Activated naive CD4-positive, alpha-beta T cell treated with anti-CD3 and anti-CD28 coated beads, Interleukin-2, amount 50 U/mL, for 24 hours (primary cell): ENCODE data around the gene FOLR3.
A peak's percentile ranks its signal among the peaks of the same experiment; 100 is the strongest.
"Not testable (repeated sequence)": the region's sequence is repeated elsewhere in the genome, so short reads cannot be mapped to it uniquely, and the experiment has no call there.

Experiments
- H3K27ac Mint-ChIP-seq: one replicate; pipeline ENCODE4 v1.8.0; 2021; ENCODE audit warnings: mild to moderate bottlenecking, mixed read lengths
- H3K27me3 Mint-ChIP-seq: one replicate; pipeline ENCODE4 v1.8.0; 2021; ENCODE audit warnings: mixed read lengths
- H3K36me3 Mint-ChIP-seq: one replicate; pipeline ENCODE4 v1.8.0; 2021; ENCODE audit warnings: mixed read lengths
- H3K4me1 Mint-ChIP-seq: one replicate; pipeline ENCODE4 v1.8.0; 2021; ENCODE audit warnings: mixed read lengths
- H3K4me3 Mint-ChIP-seq: one replicate; pipeline ENCODE4 v1.8.0; 2021; ENCODE audit warnings: mild to moderate bottlenecking, mixed read lengths
- H3K9me3 Mint-ChIP-seq: one replicate; pipeline ENCODE4 v1.8.0; 2021; ENCODE audit warnings: mixed read lengths

FOLR3 gene

GRCh38 chr11:72135473-72135872 lies at the start of gene FOLR3:
TSS of gene FOLR3 (plus strand) at chr11:72135725. CDS start at chr11:72135953, 228 bp downstream.
- not testable (repeated sequence) for H3K4me3 Mint-ChIP-seq, H3K27ac Mint-ChIP-seq, H3K27me3 Mint-ChIP-seq, H3K4me1 Mint-ChIP-seq, H3K36me3 Mint-ChIP-seq, H3K9me3 Mint-ChIP-seq

DNA sequence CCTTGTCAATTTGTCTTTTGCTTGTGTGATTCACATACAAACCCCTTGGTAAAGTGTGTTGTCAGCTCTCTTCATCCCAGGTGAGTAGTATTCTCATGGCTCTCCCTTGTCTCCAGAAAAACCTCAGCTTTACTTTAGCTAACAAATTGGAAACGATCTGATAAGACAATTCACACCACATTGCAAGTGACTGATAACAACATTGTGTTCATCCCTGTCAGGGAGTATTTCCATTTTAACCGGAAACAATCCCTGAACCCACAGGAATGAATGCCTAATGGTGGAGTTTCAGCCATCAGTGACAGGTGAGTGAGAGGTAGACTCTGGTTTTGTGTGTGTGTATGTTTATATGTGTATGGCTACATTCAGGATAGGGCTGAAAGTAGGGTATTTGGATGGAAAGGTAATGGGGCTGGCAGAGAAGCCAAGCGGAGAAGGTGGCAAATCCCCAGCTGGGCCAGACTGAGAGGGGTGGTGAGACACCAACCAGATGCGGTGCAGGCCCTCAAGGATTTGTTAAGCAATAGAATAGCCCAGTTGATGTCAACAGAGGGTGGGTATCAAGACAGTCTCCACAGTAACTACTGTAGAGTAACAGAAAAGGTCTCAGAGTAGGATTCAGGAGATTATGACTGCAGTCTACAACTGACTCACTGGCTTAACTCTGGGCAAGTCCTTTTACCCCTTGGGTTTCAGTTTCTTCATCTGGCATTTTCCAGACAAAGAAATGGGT lies 47.3 kb upstream of the FOLR3 start:
- Mint-ChIP-seq H3K36me3 (peaks cover 2% of the 10 kb centered on the region), H3K27me3 (no peaks in the 10 kb centered on the region), H3K27ac (no peak overlapping the region), H3K9me3 (no peaks in the 10 kb centered on the region), H3K4me1 (peaks cover 27% of the 10 kb centered on the region), H3K4me3 (no peak overlapping the region)

DNA sequence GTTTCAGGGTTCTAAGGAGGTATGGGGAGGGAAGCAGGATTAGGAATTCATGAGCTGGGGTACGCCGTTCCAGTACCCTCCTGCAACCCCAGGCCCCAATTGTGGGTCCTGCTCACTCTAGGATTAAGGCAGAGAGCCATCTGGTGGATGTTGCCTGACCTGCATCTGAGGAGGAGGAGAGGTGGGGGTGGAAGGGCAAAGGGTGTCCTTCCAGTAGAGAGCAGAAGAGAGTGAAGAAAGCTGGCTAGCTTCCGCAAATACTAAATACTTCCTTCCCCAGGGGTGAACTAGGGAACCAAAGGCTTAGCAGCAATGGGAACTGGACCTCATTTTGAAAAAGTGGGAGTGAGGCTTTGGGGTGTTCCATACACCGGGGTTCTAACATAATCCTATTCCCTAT lies 44.2 kb upstream of the FOLR3 start:
- no peaks in the 10 kb centered on the region for H3K27me3 Mint-ChIP-seq
- peaks cover 2% of the 10 kb centered on the region for H3K36me3 Mint-ChIP-seq
- H3K4me1 Mint-ChIP-seq = peaks cover 19% of the 10 kb centered on the region
- H3K9me3 Mint-ChIP-seq = no peaks in the 10 kb centered on the region
- no peak overlapping the region for H3K4me3 Mint-ChIP-seq
- H3K27ac Mint-ChIP-seq = peak overlapping the region; percentile 23

- Mint-ChIP-seq H3K27me3 (no peaks in the 10 kb centered on the region), H3K36me3 (peaks cover 5% of the 10 kb centered on the region), H3K4me1 (peaks cover 35% of the 10 kb centered on the region), H3K9me3 (no peaks in the 10 kb centered on the region), H3K27ac (no peak overlapping the region), H3K4me3 (no peak overlapping the region)
Measured at GRCh38 chr11:72098741-72099140, 36.8 kb upstream of the FOLR3 start.

- H3K9me3 Mint-ChIP-seq = no peaks in the 10 kb centered on the region
- H3K4me3 Mint-ChIP-seq = no peak overlapping the region
- no peaks in the 10 kb centered on the region for H3K27me3 Mint-ChIP-seq
- H3K27ac Mint-ChIP-seq = peak overlapping the region; percentile 66
- peaks cover 44% of the 10 kb centered on the region for H3K4me1 Mint-ChIP-seq
- peaks cover 5% of the 10 kb centered on the region for H3K36me3 Mint-ChIP-seq
Measured at GRCh38 chr11:72100009-72100408, 35.5 kb upstream of the FOLR3 start.

DNA sequence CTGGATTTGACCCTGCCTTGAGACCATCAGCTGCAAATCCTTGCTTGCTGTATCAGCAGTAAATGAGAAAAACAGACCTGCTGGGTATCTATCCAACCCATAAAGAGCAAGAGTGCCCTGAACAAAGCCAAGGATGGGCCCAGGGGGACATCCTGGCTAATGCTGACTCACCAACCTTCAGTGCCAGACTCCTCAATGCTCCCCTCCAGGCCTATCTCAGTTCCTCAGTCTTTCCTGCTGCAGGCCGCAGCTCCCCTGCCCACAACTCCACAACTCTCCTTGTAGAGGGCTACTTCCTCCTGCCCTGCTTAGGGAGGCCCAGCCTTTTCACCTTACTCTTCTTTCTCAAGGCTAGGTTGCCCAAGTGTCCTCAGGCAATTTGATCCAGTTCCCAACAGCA lies 35.1 kb upstream of the FOLR3 start:
- Mint-ChIP-seq H3K4me3 (no peak overlapping the region), H3K4me1 (peaks cover 44% of the 10 kb centered on the region), H3K9me3 (no peaks in the 10 kb centered on the region)

DNA sequence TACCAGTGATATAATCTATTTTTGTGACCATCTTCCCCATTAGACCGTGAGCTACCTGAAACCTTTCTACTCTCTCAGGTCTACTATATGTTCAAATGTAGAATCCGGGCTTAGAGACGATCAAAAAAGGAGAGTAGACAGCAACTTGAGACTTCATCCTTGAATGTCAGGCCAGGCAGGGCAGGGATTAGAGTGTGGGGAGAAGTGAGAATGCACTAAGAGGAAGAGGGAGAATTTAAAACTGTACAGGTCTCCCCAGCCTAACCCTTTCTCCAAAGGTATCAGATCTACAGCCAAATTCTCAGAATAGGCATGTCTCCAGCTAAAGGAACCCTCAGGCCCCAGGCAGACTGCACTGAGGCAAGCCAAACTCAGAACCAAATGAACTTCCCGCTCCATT lies 33.4 kb upstream of the FOLR3 start:
- peak overlapping the region; percentile 94 for H3K27ac Mint-ChIP-seq
- H3K4me3 Mint-ChIP-seq = peak overlapping the region; percentile 98
- H3K4me1 Mint-ChIP-seq = peaks cover 44% of the 10 kb centered on the region
- H3K36me3 Mint-ChIP-seq = peaks cover 7% of the 10 kb centered on the region
- H3K9me3 Mint-ChIP-seq = no peaks in the 10 kb centered on the region
- no peaks in the 10 kb centered on the region for H3K27me3 Mint-ChIP-seq

More for the DNA sequence above, 35.1 kb upstream of the FOLR3 start:
- Mint-ChIP-seq H3K27ac (peak overlapping the region; percentile 66), H3K27me3 (no peaks in the 10 kb centered on the region), H3K36me3 (peaks cover 7% of the 10 kb centered on the region)

GRCh38 chr11:72102631-72102945 lies 32.9 kb upstream of the FOLR3 start:
- Mint-ChIP-seq H3K9me3 (no peaks in the 10 kb centered on the region), H3K4me3 (peak overlapping the region; percentile 98), H3K27ac (peak overlapping the region; percentile 94), H3K36me3 (peaks cover 7% of the 10 kb centered on the region), H3K4me1 (peaks cover 44% of the 10 kb centered on the region), H3K27me3 (no peaks in the 10 kb centered on the region)

DNA sequence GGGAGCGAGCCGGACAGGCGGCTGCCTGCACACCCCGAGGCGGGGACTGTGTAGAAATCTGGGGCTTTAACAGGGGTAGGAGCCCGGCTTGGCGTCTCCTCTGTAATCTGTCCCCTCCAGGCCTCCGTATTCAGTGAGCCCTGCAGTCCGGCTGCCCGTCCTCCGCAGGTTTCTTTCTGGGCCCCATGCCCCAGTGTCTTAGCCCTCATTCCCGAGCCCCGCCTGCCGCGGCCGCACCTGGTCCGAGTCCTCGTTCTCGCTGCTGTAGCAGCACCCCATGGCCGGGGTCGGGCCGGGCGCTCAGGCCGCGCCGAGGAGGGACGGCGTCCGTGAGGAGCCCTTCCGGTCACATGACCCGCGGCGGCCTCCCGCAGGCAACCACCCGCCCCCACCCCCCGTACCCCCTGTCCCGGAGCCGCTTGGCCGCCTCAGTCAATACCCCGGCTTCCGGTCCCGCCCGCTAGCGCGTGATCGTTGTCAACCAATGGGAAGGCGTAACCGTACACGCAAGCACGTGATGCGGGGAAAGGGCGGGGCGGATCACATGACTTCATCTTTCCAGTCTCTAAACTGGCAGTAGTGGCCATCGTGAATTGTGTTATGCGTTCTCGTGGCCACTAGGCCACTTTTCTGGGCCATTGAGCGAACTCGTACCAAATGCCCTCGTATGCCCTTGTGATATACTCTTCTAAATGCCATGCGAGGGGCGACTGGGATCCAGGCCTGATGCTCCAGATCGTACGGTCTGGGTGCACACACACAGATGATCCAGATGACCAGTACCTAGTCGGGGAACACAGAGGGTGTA lies 32.4 kb upstream of the FOLR3 start, which contains the start of gene LAMTOR1:
Gene LAMTOR1 (minus strand): TSS at position 352 of the 808 bp plus-strand sequence. CDS start 73 bp downstream, at position 279.
- Mint-ChIP-seq H3K27me3 (no peaks in the 10 kb centered on the region), H3K9me3 (no peaks in the 10 kb centered on the region), H3K27ac (peak within 1 kb of the TSS; percentile 94), H3K4me3 (peak within 1 kb of the TSS; percentile 98), H3K4me1 (peaks cover 40% of the 10 kb centered on the region), H3K36me3 (peaks cover 4% of the 10 kb centered on the region)

- H3K4me1 Mint-ChIP-seq = peaks cover 40% of the 10 kb centered on the region
- H3K4me3 Mint-ChIP-seq = peak overlapping the region; percentile 98
- H3K36me3 Mint-ChIP-seq = peaks cover 4% of the 10 kb centered on the region
Measured at GRCh38 chr11:72103754-72104167, 31.8 kb upstream of the FOLR3 start.

GRCh38 chr11:72105888-72106287 lies 29.6 kb upstream of the FOLR3 start, which contains the start of gene TOMT:
TSS of gene TOMT (plus strand) at chr11:72105924. CDS start at chr11:72105952, 28 bp downstream.
- Mint-ChIP-seq H3K4me3 (no peak within 1 kb of the TSS), H3K36me3 (peaks cover 9% of the 10 kb centered on the region), H3K27me3 (no peaks in the 10 kb centered on the region), H3K27ac (peak within 1 kb of the TSS; percentile 70), H3K4me1 (peaks cover 36% of the 10 kb centered on the region), H3K9me3 (no peaks in the 10 kb centered on the region)

More at GRCh38 chr11:72103754-72104167, 31.8 kb upstream of the FOLR3 start:
- no peaks in the 10 kb centered on the region for H3K27me3 Mint-ChIP-seq
- peak overlapping the region; percentile 94 for H3K27ac Mint-ChIP-seq
- H3K9me3 Mint-ChIP-seq = no peaks in the 10 kb centered on the region

DNA sequence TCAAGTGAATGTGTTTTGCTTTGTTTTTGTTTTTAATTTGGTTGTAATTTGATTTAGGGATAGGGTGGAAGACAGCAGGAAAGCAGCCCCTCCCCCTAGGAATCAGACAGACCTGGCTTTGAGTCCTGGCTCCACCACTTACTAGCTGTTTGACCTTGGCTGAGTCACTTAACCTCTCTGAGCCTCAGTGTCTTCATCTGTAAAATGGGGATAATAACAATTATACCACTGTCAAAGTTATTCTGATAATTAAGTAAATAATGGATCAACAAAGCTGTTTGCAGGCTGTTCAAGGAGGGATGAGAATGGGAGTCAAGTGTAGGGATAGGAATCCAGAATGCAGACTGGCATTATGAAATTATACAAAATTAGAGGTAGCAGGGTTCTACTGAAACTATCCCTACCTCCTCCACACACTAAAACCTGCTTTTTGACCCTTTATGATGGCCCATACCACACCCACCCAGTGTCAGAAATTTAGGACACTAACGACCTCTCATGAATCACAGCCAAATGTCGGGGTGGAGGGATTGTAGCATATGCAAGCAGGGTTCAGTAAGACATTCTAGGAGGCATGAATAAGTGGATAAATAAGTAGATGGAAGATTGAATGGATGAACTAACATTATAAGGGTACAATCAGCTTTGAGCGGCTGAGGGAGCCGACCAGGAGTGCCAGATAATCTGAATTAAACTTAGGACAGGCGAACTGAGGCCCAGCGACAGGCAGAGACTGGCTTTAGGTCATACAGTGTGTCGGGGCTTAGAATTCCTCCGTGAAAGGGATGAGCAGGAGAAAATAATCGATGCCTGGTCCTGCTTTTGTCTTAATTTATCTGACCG lies 24.0 kb upstream of the FOLR3 start:
- Mint-ChIP-seq H3K27me3 (no peaks in the 10 kb centered on the region), H3K9me3 (no peaks in the 10 kb centered on the region), H3K4me1 (peaks cover 29% of the 10 kb centered on the region), H3K27ac (peak overlapping the region; percentile 100), H3K36me3 (peaks cover 8% of the 10 kb centered on the region), H3K4me3 (peak overlapping the region; percentile 97)

DNA sequence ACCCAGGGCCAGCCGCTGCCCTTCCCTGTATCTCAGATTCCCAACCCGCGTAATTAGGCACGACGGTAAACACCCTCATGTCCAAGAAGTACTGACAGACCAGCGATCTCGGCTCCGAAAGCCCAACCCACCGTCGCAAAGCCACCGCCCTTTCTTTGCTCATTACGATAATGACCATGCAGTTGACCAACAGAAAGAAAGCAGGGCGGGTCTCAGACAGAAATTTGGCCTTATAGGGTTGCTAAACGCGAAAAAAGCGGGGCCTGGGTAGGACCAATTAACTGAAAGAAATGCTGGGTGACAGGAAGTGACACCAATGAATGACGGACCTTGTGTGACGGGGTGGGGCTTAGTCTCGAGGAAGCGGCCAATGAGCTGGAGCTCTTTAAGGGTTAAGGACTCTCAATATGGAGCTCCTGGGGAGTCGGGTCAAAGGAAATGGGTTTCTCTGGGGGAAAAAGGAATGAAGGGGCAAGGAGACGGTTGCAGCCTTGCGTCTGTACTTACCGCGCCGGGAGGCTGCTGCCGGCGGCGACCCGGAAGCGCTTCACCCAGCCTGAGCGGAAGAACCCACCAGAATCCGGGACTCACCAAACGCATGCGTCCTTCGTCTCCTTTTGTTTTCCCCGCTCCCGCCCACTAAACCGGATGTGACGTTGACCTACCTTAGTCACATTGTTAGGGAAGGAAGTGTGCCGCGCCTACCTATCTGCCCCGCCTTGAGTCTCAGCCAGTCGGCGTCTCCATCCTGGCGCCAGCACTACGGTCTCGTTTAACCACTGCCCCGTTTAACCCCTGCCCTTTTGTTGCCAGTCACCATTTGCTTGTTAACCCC lies 23.2 kb upstream of the FOLR3 start, which contains the start of gene ANAPC15:
Gene ANAPC15 (minus strand): TSS at position 553 of the 835 bp plus-strand sequence. CDS start 1,419 bp downstream, outside the sequence.
- Mint-ChIP-seq H3K4me1 (peaks cover 29% of the 10 kb centered on the region), H3K36me3 (peaks cover 8% of the 10 kb centered on the region), H3K4me3 (peak within 1 kb of the TSS; percentile 97), H3K9me3 (no peaks in the 10 kb centered on the region), H3K27ac (peak within 1 kb of the TSS; percentile 100), H3K27me3 (no peaks in the 10 kb centered on the region)

- Mint-ChIP-seq H3K9me3 (no peaks in the 10 kb centered on the region), H3K4me1 (peaks cover 29% of the 10 kb centered on the region), H3K36me3 (peaks cover 8% of the 10 kb centered on the region), H3K27me3 (no peaks in the 10 kb centered on the region), H3K4me3 (peak overlapping the region; percentile 97), H3K27ac (peak overlapping the region; percentile 100)
Measured at GRCh38 chr11:72112978-72113808, 22.3 kb upstream of the FOLR3 start.
